HG03066 (cell line): ENCODE results near the gene RASA2.
A peak's percentile ranks its signal among the peaks of the same experiment; 100 is the strongest.
"Not testable (repeated sequence)": the region's sequence is repeated elsewhere in the genome, so short reads cannot be mapped to it uniquely, and the experiment has no call there.

Source experiments
- ATAC-seq: cut with Tn5 transposase; IDR thresholded peaks from one replicate; pipeline ENCODE4 v1.9.1; 2021; ENCODE audit warnings: low read depth; ENCODE audit not compliant: unreplicated experiment

RASA2 gene

DNA sequence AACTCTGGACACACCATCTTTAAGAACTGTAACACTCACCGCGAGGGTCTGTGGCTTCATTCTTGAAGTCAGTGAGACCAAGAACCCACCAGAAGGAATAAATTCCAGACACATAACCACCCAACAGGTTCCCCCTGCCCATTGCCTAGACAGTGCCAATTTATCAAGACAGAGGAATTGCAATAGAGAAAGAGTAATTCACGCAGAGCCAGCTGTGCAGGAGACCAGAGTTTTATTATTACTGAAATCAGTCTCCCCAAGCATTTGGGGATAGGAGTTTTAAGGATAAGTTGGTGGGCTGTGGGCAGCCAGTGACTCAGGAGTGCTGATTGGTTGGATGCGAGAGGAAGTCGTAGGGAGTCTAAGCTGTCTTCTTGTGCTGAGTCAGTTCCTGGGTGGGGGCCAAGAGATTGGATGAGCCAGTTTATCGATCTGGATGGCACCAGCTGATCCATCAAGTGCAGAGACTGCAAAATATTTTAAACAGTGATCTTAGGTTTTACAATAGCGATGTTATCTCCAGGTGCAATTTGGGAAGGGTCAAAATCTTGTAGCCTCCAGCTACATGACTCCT is 142.1 kb downstream of the RASA2 start:
- not testable (repeated sequence) for ATAC-seq

DNA sequence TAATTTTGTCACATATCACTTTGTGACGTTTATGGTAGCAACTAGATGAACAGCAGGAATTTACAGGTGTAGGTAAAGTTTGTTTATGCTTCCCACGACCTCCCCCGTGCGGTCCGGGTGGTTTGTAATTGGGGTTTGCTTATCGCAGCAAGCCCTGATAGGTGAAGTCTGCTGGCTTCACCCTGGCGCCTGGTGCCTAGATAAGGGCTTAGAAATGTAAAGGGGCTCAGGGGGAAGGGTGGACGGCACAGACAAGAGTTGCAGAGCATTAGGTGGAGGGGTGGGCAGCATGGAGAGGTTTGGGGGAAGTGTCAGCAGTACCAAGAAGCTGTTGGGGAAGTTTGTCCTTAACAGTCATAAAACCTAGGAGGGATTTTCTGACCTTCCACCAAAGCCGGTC is 143.1 kb downstream of the RASA2 start:
- no peak for ATAC-seq

DNA sequence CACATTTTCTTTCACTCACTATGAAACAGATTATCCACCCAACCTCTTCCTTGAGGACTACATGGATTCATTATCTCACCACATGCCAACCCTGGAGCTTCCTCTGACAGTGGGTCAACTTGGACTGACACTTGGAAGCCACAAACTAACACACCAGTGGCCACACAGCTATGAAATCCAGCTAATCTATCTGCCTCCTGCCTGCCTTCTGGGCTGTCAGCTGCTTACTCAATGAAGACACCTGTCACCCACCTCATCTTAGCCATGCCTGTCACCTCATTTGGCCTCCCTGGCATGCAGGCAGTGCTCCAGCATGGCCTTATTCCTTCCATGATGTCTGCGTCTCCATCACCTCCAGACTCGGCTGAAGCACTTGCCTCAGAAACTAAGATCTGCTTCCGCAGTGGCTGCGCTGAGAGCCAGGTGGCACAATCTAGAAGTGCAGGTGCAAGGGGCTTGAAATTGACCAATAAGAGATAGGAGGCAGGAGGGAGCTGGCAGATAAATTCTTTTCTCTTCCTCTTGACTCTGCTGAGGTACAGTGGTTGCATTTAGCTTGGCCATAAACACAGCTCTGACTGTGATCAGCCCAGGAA is 146.1 kb downstream of the RASA2 start:
- no peak for ATAC-seq

DNA sequence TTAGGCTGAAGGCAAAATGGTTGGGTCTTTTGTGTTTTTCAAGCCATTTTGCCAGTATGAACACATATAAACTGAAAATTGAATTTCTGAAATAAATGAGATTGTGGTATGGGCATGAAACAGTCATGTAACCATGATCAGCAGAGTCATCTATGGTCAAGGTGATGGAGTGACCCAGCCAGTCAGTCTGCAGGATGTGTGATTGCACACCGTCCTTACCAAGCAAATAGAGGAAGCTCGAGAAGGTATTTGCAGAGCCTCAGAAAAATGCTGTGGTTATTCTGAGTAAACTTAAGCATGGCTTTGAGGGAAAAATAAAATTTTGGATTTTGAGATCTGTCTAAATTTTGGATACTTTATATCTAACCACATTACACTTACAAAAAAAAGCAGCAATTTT is 155.4 kb downstream of the RASA2 start:
- no peak for ATAC-seq

GRCh38 chr3:141643391-141643790 is 156.6 kb downstream of the RASA2 start:
- no peak for ATAC-seq

GRCh38 chr3:141643796-141644195 is 157.0 kb downstream of the RASA2 start:
- no peak for ATAC-seq

DNA sequence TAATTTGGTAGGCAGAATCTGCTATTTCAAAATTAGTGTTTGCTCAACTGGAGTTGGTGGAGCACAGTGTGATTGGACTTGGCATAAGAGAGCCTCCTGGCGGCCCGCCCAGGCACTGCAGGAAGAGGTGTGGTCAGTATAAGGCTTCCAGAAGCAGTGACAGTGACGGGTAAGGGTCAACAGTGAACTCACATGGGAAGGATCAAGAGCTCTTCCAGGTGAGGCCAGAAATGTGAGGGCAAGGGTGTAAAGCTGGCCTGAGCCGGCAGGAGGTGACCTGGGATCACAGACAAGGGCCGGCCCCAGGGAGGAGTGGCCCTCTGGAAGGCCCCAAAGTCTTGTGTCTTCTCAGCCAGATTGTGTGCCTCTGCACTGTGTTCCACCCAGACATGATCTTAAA is 158.1 kb downstream of the RASA2 start:
- ATAC-seq = peak; percentile 90

DNA sequence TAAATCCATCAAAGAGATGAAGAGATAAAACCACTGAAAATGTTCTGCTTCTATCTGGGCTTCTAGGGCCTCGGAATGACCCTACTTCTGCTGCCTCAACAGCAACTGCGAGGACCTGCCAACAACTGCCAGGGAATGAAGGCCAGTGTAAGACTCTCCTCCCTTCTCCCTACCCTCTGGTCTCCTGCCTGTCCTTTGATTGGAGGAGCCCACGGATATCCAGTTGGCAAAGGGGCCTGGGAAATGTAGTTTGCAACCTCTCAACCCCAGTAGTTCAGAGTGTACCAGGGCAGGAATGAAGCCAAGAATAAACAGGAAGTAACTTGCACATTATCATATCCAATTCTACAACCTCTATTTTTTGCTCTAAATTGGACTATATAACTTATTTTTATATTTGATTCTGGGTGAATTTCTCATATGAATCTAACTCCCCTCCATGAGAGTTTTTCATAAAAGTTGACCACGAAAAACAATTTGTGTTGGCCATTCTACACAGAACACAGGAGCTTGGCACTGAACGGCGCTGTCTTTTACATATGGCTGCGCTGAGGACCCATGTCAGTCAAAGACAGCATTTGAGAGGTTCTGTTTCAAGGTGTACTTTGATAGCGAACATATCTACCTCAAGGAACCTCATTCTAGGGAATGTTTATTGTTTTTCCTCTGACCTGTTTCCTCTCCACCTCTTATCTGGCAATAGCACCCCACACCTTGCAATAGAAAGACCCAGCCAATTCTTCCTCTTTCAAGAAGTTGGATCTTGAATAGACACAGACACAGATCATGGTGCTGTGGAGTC is 160.1 kb downstream of the RASA2 start:
- no peak for ATAC-seq

DNA sequence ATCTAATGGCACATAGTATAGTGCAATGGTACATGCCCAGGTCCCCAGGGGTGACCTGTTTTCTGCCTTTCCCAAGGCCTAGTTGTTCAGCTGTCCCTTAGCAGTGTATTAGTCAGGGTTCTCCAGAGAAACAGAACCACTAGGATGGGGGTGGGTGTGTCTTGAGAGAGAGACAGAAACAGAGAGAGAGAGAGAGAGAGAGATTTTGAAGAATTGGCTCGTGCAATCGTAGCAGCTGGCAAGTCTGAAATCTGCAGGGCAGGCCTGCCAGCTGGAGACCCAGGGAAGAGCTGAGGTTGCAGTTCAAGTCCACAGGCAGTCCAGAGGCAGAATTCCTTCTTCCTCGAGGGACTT is 160.7 kb downstream of the RASA2 start:
- ATAC-seq = no peak

DNA sequence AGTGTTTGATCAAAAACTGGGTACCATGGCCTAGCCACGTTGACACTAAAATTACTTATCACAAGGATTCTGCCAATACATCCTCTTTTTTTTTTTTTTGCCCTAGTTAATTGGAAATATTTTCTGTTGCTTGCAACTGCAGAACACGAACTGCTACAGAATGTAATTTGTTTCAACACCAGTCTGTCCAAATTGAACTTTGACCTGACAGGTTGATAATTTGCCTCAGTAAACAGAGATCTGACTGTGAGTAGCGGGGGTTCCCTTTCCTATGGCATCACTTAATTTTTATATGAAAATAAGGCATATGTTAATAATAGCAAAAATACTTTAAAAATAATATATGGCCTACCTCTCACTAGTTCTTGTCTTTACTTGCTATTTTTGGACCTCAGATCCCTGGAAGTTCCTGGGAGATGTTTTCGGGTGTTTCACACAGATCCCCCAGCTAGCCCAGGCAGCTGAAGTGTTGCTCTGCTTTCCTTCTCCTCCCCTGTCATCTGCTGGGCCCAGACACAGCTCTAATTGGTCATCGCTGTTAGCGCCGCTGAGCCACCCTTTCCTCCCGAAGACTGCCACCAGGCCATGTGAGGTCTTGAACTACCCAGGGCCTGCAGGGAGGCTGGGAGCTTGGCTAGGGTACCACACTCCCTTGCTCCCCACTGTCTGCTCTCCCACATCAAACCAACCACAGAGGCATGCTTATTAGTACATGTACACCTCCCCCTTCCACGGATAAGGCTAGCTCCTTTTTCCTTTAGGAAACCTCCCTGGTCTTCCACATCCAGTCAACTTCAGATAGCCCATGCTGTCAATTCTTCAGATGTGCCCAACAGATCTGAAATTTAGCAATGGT is 161.5 kb downstream of the RASA2 start:
- no peak for ATAC-seq

DNA sequence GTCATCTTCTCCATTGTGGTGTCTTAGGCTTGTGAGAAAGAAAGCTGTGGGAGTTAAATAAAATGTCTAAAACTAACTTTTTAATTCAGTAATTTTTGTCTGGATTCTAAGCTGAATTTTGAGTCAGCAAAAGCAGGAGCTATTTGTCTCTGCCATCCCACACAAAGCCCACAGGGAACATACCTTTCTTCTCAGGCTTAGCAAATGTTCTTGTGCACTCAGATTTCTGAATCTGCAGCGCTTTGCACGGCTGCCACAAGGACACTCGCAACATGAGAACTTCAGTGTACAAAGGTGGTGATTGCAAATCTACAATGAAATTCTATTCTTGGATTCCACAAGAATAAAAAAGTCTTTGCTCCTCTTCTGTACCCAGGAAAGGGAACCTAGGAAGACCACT is 163.0 kb downstream of the RASA2 start:
- no peak for ATAC-seq

DNA sequence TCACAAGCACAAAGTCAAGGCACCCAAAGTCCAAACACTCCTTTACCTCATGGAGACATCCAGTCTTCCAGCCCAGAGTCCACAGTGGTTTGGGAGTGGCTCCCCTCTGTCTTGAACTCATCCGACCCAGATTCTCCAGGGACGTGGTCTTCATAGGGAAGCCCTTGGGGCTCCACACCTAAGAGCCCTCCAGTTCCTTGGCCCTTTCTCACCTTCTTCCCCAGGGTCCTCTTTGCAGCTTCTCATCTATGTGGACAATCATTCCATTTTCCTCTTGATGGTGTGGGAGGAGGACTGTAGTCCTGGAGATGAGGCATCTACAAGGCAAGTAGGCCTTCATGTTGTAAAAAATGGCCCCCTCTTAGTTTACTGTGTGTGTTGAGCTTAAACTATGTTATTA is 164.0 kb downstream of the RASA2 start:
- no peak for ATAC-seq

DNA sequence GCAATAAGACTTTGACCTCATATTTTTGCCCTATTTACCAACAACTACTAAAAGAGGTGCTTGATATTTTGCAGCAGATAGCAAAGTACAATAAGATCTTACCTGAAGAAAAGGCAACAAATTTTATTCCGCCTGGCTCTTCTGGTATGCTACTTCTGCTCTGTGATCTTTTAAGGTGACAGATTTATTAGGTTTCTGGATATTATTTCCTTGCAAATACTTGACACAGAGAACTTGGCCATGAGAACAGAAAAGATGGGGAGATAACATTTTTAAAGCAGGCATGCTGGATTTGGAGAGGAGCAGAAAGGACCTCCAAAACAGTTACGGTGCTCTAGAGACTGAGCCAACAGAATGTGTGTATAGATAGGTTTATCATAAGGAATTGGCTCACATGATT is 164.6 kb downstream of the RASA2 start:
- no peak for ATAC-seq

GRCh38 chr3:141652349-141652748 is 165.5 kb downstream of the RASA2 start:
- no peak for ATAC-seq

- no peak for ATAC-seq
Observed at GRCh38 chr3:141653847-141654246, 167.0 kb downstream of the RASA2 start.

DNA sequence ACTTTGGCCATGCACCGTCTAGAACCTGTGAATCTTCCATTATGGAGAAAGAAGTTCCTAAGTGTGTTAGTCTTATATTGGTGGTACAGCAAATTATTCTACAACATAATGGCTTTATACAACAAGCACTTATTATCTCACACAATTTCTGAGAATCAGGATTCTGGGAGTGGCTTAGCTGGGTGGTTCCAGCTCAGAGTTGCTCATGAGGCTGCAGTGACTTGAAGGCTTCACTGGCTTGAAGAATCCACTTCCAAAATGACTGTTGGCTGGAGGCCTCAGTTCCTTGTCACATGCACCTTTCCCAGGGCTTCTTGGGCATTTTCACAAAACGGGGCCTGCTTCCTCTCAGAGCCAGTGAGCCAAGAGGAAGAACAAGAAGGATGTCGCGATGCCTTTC is 169.0 kb downstream of the RASA2 start:
- no peak for ATAC-seq

DNA sequence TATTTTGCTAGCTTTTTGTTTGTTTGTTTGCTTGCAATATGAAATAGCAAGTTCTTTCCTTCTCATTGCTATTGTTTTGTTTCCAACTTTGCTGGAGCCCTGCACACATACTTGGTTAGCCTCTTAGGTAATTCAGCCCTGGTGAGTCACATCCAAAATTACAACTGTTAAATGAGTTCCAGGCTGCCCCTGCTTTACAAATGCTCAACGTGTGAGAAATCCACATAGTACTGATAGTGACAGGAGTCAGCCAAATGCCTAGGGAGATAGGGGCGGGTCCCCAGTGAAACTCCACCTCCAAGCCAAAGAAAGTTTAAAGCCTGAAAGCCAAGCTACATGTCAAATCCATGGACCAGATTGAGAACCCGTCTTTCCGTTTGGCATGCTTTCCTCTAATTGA is 169.9 kb downstream of the RASA2 start:
- no peak for ATAC-seq

GRCh38 chr3:141657516-141657915 is 170.7 kb downstream of the RASA2 start:
- no peak for ATAC-seq

DNA sequence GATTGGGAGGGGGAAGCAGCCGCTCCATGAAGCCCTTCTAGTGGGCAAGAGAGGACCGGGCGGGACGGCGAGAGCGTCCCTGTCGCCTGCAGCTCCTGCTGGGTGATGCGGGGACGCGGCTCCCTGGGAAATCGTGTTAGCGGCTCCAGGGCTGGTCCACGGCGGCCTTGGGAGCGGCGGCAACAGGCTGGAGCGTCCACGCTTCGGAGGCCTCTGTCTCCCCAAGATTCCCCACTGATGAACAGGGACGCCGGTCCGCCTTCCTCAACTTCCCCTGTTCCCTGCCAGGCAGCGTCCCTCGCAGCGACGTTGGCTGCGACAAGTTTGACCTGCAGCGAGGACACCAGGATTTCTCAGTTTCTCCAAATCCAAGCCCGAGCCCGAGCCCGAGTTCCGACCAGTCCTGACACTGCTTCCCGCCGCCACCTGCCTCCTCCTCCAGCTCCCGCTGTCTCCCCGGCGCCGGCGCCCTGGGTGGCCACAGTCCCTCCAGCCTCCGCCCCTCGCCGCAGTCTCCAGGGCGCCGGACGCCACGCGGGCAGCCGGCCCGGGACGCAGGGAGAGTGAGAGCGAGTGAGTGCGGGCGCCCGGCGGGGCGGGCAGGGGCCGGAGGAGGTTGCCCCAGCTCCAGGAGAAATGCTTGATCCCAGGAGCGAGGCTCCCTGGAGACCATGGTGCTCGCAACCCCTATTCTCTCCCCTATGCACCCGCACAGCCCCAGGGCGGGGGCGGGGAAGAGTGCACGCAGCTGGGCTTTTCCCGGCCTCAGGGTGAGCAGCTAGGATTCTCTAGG is 173.2 kb downstream of the RASA2 start:
- ATAC-seq = no peak

DNA sequence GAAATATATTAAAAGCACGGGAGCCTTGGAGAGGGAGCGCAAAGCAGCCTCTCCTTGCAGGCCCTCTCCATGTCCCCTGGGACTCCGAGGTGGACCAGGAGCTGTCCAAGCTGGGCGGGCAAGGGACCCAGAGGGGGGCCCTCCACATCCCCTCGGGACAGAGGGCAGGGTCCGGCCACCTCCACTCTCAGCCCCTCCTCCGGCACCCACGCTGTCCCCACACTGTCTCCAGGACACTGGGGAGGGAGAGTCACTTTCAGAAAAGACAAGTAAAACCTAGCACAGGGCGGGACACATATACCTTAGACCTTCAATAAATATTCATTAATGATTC is 173.8 kb downstream of the RASA2 start:
- ATAC-seq = no peak
